Measurements from ENCODE around the gene DHX15. TPM values are rescaled to one million over a fixed set of nuclear protein-coding genes. Genes with fewer than 3 reads are reported as not detected.

Gene DHX15
- total RNA-seq, 3 donors from 2014 or later (not counting 1 experiment from before 2014, with no cell fraction given) = 174 to 180 (median 179) TPM

- no peak for DNase-seq
Observed at GRCh38 chr4:24589448-24589847, 5.1 kb upstream of the DHX15 start.

GRCh38 chr4:24588216-24588954, 4.0 kb upstream of the DHX15 start:
- ATAC-seq (no peak), DNase-seq (no peak)
- no peak overlapping the region for H3K4me3 Mint-ChIP-seq
- no peak overlapping the region for H3K27ac Mint-ChIP-seq
- H3K4me1 ChIP-seq (ENCODE audit: control insufficient read depth, insufficient read depth, low read length) = peaks cover 6% of the 10 kb centered on the region
- H3K4me1 Mint-ChIP-seq = peaks cover 8 to 9% of the 10 kb centered on the region in 2 donors
- no peak for TF ChIP-seq CTCF (IDR thresholded peaks at IDR 0.05)
- H3K27me3 ChIP-seq (ENCODE audit: control insufficient read depth, insufficient read depth, low read length) = no peaks in the 10 kb centered on the region
- H3K27ac ChIP-seq (ENCODE audit: low read length) = no peak overlapping the region
- intact Hi-C loops (cut with micrococcal nuclease) = no loop called here
- WGBS (ENCODE audit: insufficient coverage) = 89% methylated on average over 6 of the region's 7 CpGs
- H3K27me3 Mint-ChIP-seq (ENCODE audit: low read depth in 2 of 2) = peaks cover 10 to 25% of the 10 kb centered on the region in 2 donors
- peaks cover 0 to 2% of the 10 kb centered on the region in 2 donors for H3K9me3 Mint-ChIP-seq
- H3K4me3 ChIP-seq (ENCODE audit: low read length) = no peak overlapping the region
- H3K36me3 ChIP-seq (ENCODE audit: control insufficient read depth, insufficient read depth, low read length) = no peaks in the 10 kb centered on the region
- H3K9me3 ChIP-seq (ENCODE audit: control insufficient read depth, insufficient read depth, low read length) = peaks cover 8% of the 10 kb centered on the region
- no peaks in the 10 kb centered on the region for H3K36me3 Mint-ChIP-seq

More at GRCh38 chr4:24589448-24589847, 5.1 kb upstream of the DHX15 start:
- no peak for TF ChIP-seq CTCF (IDR thresholded peaks at IDR 0.05)
- ATAC-seq = no peak
- intact Hi-C loops (cut with micrococcal nuclease) = no loop called here
- Histone ChIP-seq H3K36me3 (ENCODE audit: control insufficient read depth, insufficient read depth, low read length) (no peaks in the 10 kb centered on the region), H3K4me3 (ENCODE audit: low read length) (no peak overlapping the region), H3K9me3 (ENCODE audit: control insufficient read depth, insufficient read depth, low read length) (peaks cover 8% of the 10 kb centered on the region), H3K4me1 (ENCODE audit: control insufficient read depth, insufficient read depth, low read length) (peaks cover 6% of the 10 kb centered on the region), H3K27ac (ENCODE audit: low read length) (no peak overlapping the region), H3K27me3 (ENCODE audit: control insufficient read depth, insufficient read depth, low read length) (no peaks in the 10 kb centered on the region)
- 90% methylated on average over 2 of the region's 2 CpGs for WGBS (ENCODE audit: insufficient coverage)
- Mint-ChIP-seq H3K4me1 (peaks cover 4% of the 10 kb centered on the region in 2 donors), H3K27ac (no peak overlapping the region), H3K36me3 (no peaks in the 10 kb centered on the region), H3K9me3 (peaks cover 0 to 2% of the 10 kb centered on the region in 2 donors), H3K4me3 (no peak overlapping the region), H3K27me3 (ENCODE audit: low read depth in 2 of 2) (peaks cover 12 to 25% of the 10 kb centered on the region in 2 donors)

- H3K36me3 Mint-ChIP-seq = no peaks in the 10 kb centered on the region
- Histone ChIP-seq H3K27me3 (ENCODE audit: control insufficient read depth, insufficient read depth, low read length) (no peaks in the 10 kb centered on the region), H3K4me1 (ENCODE audit: control insufficient read depth, insufficient read depth, low read length) (peaks cover 21% of the 10 kb centered on the region), H3K4me3 (ENCODE audit: low read length) (peak overlapping the region; percentile 97), H3K27ac (ENCODE audit: low read length) (peak overlapping the region; percentile 96), H3K36me3 (ENCODE audit: control insufficient read depth, insufficient read depth, low read length) (no peaks in the 10 kb centered on the region), H3K9me3 (ENCODE audit: control insufficient read depth, insufficient read depth, low read length) (no peaks in the 10 kb centered on the region)
- H3K27me3 Mint-ChIP-seq (ENCODE audit: low read depth in 2 of 2) = no peaks in the 10 kb centered on the region
- TF ChIP-seq CTCF (IDR thresholded peaks at IDR 0.05) = no peak
- peak overlapping the region; percentile 99 for H3K4me3 Mint-ChIP-seq
- no peaks in the 10 kb centered on the region for H3K9me3 Mint-ChIP-seq
- peaks cover 44 to 47% of the 10 kb centered on the region in 2 donors for H3K4me1 Mint-ChIP-seq
- H3K27ac Mint-ChIP-seq = peak overlapping the region; percentile 94 to 97
- peak; percentile 15 to 37 (median 17) for ATAC-seq
- under 1% methylated on average over 48 of the region's 51 CpGs for whole genome bisulfite sequencing (ENCODE audit: insufficient coverage)
- peak; percentile 19 to 67 for DNase-seq
- intact Hi-C loops (cut with micrococcal nuclease) = loop anchor here (5.0 kb wide), 2 partner anchors 111 to 794 kb away; partner anchors contain the start of gene ANAPC4
Observed at GRCh38 chr4:24583451-24584210, 723 bp downstream of the DHX15 start.
